Gastrocnemius medialis (tissue), 4 donors: ENCODE results near the gene GNAS-AS1. TPM values are rescaled to one million over a fixed set of nuclear protein-coding genes. Genes with fewer than 3 reads are reported as not detected.
"Not testable (repeated sequence)": the region's sequence is repeated elsewhere in the genome, so short reads cannot be mapped to it uniquely, and the experiment has no call there.

ENCODE experiments used
- ATAC-seq, 2 donors: fragments of 150-250 bp; one replicate each; pipeline ENCODE4 v1.9.1; 2016
- DNase-seq, 2 donors: peaks; one replicate each; pipeline ENCODE4 v3.0.0-alpha.2; 2019
- H3K27ac ChIP-seq, 4 donors: fragments of 200-600 bp; sonication (generic); 1 replicate in 1 of 4; 2 replicates in 3 of 4; pipeline ENCODE4 v1.5.1; 2016 to 2018; ENCODE audit warnings: mild to moderate bottlenecking in 2 of 4, moderate library complexity in 1 of 4
- H3K27me3 ChIP-seq, 3 donors: fragments of 200-600 bp; sonication (generic) in 2 of 3; 1 replicate in 1 of 3; 2 replicates in 2 of 3; pipeline versions ENCODE4 v1.5.1 to v1.6.0; 2016 to 2019; ENCODE audit warnings: mild to moderate bottlenecking in 1 of 3, moderate library complexity in 1 of 3
- H3K36me3 ChIP-seq, 2 donors: fragments of 200-600 bp; sonication (generic) in 1 of 2; one replicate each; pipeline ENCODE4 v1.5.1; 2017 to 2018
- H3K4me1 ChIP-seq, 2 donors: fragments of 200-600 bp; sonication (generic) in 1 of 2; one replicate each; pipeline ENCODE4 v1.5.1; 2016 to 2017; ENCODE audit warnings: mild to moderate bottlenecking in 2 of 2
- H3K4me3 ChIP-seq, 4 donors: fragments of 200-600 bp; sonication (generic) in 3 of 4; 1 replicate in 1 of 4; 2 replicates in 3 of 4; pipeline ENCODE4 v1.5.1; 2016 to 2019; ENCODE audit warnings: mild to moderate bottlenecking in 2 of 4
- H3K9me3 ChIP-seq, 3 donors: fragments of 200-600 bp; sonication (generic) in 2 of 3; 1 replicate in 1 of 3; 2 replicates in 2 of 3; pipeline ENCODE4 v1.5.1; 2016 to 2019
- POLR2A ChIP-seq, 2 donors: fragments of 450-650 bp; IDR thresholded peaks; one replicate each; pipeline ENCODE4 v1.6.1; 2017; ENCODE audit warnings: antibody characterized with exemption in 2 of 2, mild to moderate bottlenecking in 2 of 2, moderate library complexity in 2 of 2
- in situ Hi-C, 4 donors: fragments of 200-750 bp; cut with MboI; loops; one replicate each; pipeline versions ENCODE4 v1.15.0 to v1.8.0; 2017; ENCODE audit warnings: low sequenced_read_pairs in 4 of 4
- intact Hi-C: fragments of 100-400 bp; cut with DNase I; formaldehyde crosslinking; loops from one replicate; pipeline ENCODE4 v1.15.1; 2023; ENCODE audit warnings: low total_unique reads
- total RNA-seq, 4 donors: library from RNA; depleted of rRNA; stranded (reverse); fragments of >200 nt; gene quantifications; one replicate each; pipeline versions ENCODE4 v1.1.0 to v1.2.3, GENCODE V29; 2016
- TF ChIP-seq, protein P1 (sequence below), 5 experiments: fragments of 450-650 bp in 3 of 5; fragments of 200-600 bp in 2 of 5; sonication (generic) in 2 of 5; IDR thresholded peaks in 4 of 5; conservative IDR thresholded peaks in 1 of 5; 1 replicate in 4 of 5; 2 replicates in 1 of 5; pipeline ENCODE4 v1.5.1; 2016 to 2019; ENCODE audit warnings: antibody characterized with exemption in 5 of 5, mild to moderate bottlenecking in 3 of 5, moderate library complexity in 3 of 5

Gene GNAS-AS1
- total RNA-seq, 4 donors from 2014 or later: not detected

DNA sequence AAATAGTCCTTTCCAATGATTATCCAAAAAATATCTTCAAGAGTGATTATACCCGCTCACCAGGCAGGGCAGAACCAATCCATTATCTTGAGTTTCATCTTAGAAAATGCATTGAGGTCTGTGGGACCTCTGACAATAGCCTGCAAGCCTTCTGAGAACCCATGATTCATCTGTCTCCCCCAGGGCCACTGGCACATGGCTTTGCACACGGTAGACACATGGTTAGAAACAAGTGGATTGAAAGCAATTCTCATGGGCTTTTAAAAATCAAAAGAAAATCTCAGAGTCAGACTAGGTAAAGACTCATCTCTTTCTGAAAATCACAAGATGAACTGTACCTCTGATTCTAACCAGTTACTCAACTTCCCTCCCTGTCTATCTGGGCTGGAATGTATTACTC lies 15.5 kb downstream of the GNAS-AS1 start:
- no peak for DNase-seq
- no peak for ATAC-seq
- Histone ChIP-seq H3K9me3 (no peaks in the 10 kb centered on the region), H3K36me3 (no peaks in the 10 kb centered on the region), H3K27ac (no peak overlapping the region), H3K4me1 (peaks cover 0 to 3% of the 10 kb centered on the region in 2 donors), H3K4me3 (no peak overlapping the region), H3K27me3 (peaks cover 6 to 12% (median 11%) of the 10 kb centered on the region in 3 donors)
- TF ChIP-seq, protein P1, sequence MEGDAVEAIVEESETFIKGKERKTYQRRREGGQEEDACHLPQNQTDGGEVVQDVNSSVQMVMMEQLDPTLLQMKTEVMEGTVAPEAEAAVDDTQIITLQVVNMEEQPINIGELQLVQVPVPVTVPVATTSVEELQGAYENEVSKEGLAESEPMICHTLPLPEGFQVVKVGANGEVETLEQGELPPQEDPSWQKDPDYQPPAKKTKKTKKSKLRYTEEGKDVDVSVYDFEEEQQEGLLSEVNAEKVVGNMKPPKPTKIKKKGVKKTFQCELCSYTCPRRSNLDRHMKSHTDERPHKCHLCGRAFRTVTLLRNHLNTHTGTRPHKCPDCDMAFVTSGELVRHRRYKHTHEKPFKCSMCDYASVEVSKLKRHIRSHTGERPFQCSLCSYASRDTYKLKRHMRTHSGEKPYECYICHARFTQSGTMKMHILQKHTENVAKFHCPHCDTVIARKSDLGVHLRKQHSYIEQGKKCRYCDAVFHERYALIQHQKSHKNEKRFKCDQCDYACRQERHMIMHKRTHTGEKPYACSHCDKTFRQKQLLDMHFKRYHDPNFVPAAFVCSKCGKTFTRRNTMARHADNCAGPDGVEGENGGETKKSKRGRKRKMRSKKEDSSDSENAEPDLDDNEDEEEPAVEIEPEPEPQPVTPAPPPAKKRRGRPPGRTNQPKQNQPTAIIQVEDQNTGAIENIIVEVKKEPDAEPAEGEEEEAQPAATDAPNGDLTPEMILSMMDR (IDR thresholded peaks at IDR 0.05 in 4 of 5, conservative IDR thresholded peaks at IDR 0.05 in 1 of 5): no peak
- no peak for TF ChIP-seq POLR2A (IDR thresholded peaks at IDR 0.05)
- in situ Hi-C loops (loop anchor here in 1 of 4 donors (25.0 kb wide), 1 partner anchor 598 kb away; the partner anchor contains the start of gene ANKRD60), intact Hi-C loops (no loop called here)

DNA sequence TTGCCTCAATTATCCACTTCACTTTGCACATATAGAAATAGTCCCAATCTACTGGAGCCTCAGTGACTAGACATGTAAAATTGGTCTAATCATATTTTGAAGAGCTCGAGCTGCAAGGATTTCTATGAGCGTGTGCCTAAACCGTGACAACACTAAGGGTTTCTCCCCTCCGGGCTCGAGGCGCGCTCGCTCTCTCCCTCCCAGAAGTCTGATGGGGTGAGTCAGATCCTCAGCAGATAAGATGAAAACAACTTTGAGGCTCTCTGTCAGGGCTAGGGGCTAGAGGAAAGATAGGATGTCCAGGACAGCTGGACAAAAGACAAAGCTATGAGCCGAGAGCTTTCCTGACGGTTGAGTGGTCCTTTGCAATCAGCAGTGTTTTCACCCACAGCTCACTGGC lies 16.8 kb downstream of the GNAS-AS1 start:
- ATAC-seq (no peak), DNase-seq (no peak)
- H3K9me3 ChIP-seq: no peaks in the 10 kb centered on the region
- intact Hi-C loops (no loop called here), in situ Hi-C loops (loop anchor here in 1 of 4 donors (25.0 kb wide), 1 partner anchor 597 kb away; the partner anchor contains the start of gene ANKRD60)
- H3K4me3 ChIP-seq: no peak overlapping the region
- no peak overlapping the region for H3K27ac ChIP-seq
- no peaks in the 10 kb centered on the region for H3K27me3 ChIP-seq
- TF ChIP-seq, protein P1 (IDR thresholded peaks at IDR 0.05 in 4 of 5, conservative IDR thresholded peaks at IDR 0.05 in 1 of 5): no peak
- TF ChIP-seq POLR2A (IDR thresholded peaks at IDR 0.05): no peak
- H3K4me1 ChIP-seq: peaks cover 0 to 3% of the 10 kb centered on the region in 2 donors
- no peaks in the 10 kb centered on the region for H3K36me3 ChIP-seq

DNA sequence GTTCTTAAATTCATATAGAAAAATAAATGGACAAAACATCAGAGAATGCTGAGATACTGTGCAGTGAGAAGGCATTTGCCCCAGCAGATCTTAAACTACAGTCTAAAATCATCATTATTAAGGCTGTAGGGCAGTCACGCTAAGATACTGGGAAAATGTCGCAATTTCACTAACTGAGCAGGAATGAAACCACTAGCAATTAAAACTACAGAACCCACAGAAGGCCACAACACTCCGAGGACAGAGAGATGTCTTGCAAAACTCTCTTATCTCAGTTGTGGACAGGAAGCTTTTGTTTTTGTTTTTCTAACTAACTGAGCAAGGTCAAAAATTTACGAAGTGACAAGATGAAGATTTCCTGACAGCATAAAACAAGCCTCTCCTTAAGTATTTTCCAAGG lies 18.2 kb downstream of the GNAS-AS1 start:
- intact Hi-C loops (no loop called here), in situ Hi-C loops (loop anchor here in 1 of 4 donors (25.0 kb wide), 1 partner anchor 595 kb away; the partner anchor contains the start of gene ANKRD60)
- no peak overlapping the region for H3K4me3 ChIP-seq
- no peaks in the 10 kb centered on the region for H3K9me3 ChIP-seq
- peaks cover 0 to 12% of the 10 kb centered on the region in 2 donors for H3K4me1 ChIP-seq
- H3K27ac ChIP-seq: no peak overlapping the region
- DNase-seq: no peak
- no peaks in the 10 kb centered on the region for H3K36me3 ChIP-seq
- TF ChIP-seq, protein P1 (IDR thresholded peaks at IDR 0.05 in 4 of 5, conservative IDR thresholded peaks at IDR 0.05 in 1 of 5): no peak
- TF ChIP-seq POLR2A (IDR thresholded peaks at IDR 0.05): no peak
- no peaks in the 10 kb centered on the region for H3K27me3 ChIP-seq
- no peak for ATAC-seq

DNA sequence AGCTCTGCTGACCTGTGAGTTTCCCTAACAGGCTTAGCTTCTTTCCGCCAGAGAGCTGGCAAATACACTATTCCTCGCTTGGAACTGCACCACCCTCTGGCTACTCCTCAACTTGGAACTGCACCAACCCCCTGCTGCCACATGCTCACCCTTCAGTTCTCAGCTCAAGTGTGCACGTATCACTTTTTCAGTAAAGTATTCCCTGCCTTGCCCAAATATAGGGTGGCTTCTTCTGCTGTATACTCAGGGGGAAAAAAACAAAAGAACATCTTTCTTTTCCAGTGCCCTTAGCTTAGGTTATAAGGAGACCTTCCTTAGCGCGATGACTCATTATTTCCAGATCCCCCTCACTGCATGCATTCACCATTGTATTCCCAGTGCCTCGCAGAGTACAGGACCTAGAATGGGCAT lies 21.2 kb downstream of the GNAS-AS1 start:
- in situ Hi-C loops: loop anchor here in 1 of 4 donors (25.0 kb wide), 1 partner anchor 592 kb away; the partner anchor contains the start of gene ANKRD60
- H3K4me3 ChIP-seq: no peak overlapping the region
- TF ChIP-seq POLR2A (IDR thresholded peaks at IDR 0.05): no peak
- TF ChIP-seq, protein P1 (IDR thresholded peaks at IDR 0.05 in 4 of 5, conservative IDR thresholded peaks at IDR 0.05 in 1 of 5): peak in 1 of 5 experiments; percentile 8
- ATAC-seq (peak; percentile 86 to 95), DNase-seq (peak; percentile 15 to 75)
- peak overlapping the region in 3 of 4 donors; percentile 24 to 63 (median 60) for H3K27ac ChIP-seq
- no peaks in the 10 kb centered on the region for H3K27me3 ChIP-seq
- intact Hi-C loops: no loop called here
- no peaks in the 10 kb centered on the region for H3K36me3 ChIP-seq
- H3K9me3 ChIP-seq: no peaks in the 10 kb centered on the region
- H3K4me1 ChIP-seq: peaks cover 0 to 19% of the 10 kb centered on the region in 2 donors

DNA sequence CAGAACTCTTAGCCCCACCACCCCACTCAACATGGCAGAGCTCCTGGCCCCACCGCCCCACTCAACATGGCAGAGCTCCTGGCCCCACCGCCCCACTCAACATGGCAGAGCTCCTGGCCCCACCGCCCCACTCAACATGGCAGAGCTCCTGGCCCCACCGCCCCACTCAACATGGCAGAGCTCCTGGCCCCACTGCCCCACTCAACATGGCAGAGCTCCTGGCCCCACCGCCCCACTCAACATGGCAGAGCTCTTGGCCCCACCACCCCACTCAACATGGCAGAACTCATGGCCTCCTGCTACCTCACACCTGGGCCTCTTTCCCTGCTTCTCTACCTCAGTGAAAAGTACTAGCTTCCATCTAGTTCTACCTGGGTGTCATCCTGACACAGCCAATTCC lies 21.9 kb downstream of the GNAS-AS1 start:
- intact Hi-C loops, DNase-seq, ATAC-seq, H3K36me3 ChIP-seq, H3K4me3 ChIP-seq, H3K27me3 ChIP-seq, H3K9me3 ChIP-seq: not testable (repeated sequence)
- Histone ChIP-seq H3K27ac (peak overlapping the region in 3 of 4 donors; percentile 45 to 63 (median 60)), H3K4me1 (peaks cover 0 to 26% of the 10 kb centered on the region in 2 donors)
- in situ Hi-C loops: loop anchor here in 1 of 4 donors (25.0 kb wide), 1 partner anchor 592 kb away; the partner anchor contains the start of gene ANKRD60
